ENCODE data around the gene CD3G.

- TF ChIP-seq CTCF (IDR thresholded peaks at IDR 0.05; ENCODE audit: borderline replicate concordance, extremely low read depth, low read length, poor library complexity, severe bottlenecking), result no peak
- no peak for TF ChIP-seq EZH2 (IDR thresholded peaks at IDR 0.05; ENCODE audit: borderline replicate concordance, low read depth, low read length, severe bottlenecking)
Observed at GRCh38 chr11:118318124-118318523, 26.0 kb upstream of the CD3G start.

All from DND-41 (cell line).